GM23338 (cell line): ENCODE results near the gene NELFCD.

Source experiments
- CTCF ChIP-seq, 2 experiments: fragments of 200-600 bp in 1 of 2; sonication (generic) in 1 of 2; conservative IDR thresholded peaks; 2 replicates each; pipeline versions ENCODE4 v1.5.1 to v1.6.1; 2016 to 2017; ENCODE audit warnings: antibody characterized with exemption in 2 of 2, low read depth in 2 of 2, mild to moderate bottlenecking in 2 of 2, moderate library complexity in 1 of 2
- POLR2AphosphoS5 ChIP-seq: IDR thresholded peaks from 2 replicates; pipeline ENCODE4 v1.6.1; 2016; ENCODE audit warnings: antibody characterized with exemption, low read depth

DNA sequence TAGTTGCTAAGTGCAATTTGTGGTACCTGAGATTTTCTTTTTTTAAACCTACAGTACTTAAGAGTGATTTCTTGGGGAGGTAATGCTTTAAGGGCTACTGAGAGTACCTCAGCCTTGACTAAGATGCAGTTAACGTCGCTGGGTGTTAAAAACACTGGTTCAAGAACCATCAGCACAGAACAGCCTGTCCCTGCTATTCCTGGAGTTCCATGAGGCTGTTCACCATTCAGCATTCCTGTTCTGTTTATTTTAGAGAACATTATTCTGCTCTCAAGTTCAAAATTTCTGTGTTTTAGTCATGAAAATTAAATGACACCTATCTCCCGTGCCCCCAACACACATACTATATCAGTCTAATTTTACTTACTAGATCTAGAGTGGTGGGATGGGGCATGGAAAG is 63.2 kb downstream of the NELFCD start:
- no peak for TF ChIP-seq CTCF (conservative IDR thresholded peaks at IDR 0.05; ENCODE audit: low read depth in 2 of 2)
- no peak for TF ChIP-seq POLR2AphosphoS5
